ENCODE results near the gene SMAD6. TPM values are rescaled to one million over a fixed set of nuclear protein-coding genes. Genes with fewer than 3 reads are reported as not detected.

The SMAD6 gene
- total RNA-seq, 2 donors from 2014 or later: 14.0 to 25.4 TPM

GRCh38 chr15:66696770-66697169 lies 5.3 kb upstream of the SMAD6 start:
- Histone ChIP-seq H3K27ac (no peak overlapping the region), H3K4me1 (peaks cover 6% of the 10 kb centered on the region), H3K9me3 (no peaks in the 10 kb centered on the region), H3K27me3 (no peaks in the 10 kb centered on the region), H3K4me3 (no peak overlapping the region), H3K36me3 (replicated peaks in 1 of 2; ENCODE audit: insufficient read depth in 1 of 2, low read depth in 2 of 2) (no peaks in the 10 kb centered on the region)
- intact Hi-C loops (cut with DNase I): loop anchor here (5.0 kb wide), 1 partner anchor 81 kb away; no protein-coding TSS in a partner anchor
- 83 to 89% methylated on average over 4 of the region's 4 CpGs for WGBS, 2 donors
- ATAC-seq (no peak), DNase-seq (no peak)
- TF ChIP-seq, protein P1, sequence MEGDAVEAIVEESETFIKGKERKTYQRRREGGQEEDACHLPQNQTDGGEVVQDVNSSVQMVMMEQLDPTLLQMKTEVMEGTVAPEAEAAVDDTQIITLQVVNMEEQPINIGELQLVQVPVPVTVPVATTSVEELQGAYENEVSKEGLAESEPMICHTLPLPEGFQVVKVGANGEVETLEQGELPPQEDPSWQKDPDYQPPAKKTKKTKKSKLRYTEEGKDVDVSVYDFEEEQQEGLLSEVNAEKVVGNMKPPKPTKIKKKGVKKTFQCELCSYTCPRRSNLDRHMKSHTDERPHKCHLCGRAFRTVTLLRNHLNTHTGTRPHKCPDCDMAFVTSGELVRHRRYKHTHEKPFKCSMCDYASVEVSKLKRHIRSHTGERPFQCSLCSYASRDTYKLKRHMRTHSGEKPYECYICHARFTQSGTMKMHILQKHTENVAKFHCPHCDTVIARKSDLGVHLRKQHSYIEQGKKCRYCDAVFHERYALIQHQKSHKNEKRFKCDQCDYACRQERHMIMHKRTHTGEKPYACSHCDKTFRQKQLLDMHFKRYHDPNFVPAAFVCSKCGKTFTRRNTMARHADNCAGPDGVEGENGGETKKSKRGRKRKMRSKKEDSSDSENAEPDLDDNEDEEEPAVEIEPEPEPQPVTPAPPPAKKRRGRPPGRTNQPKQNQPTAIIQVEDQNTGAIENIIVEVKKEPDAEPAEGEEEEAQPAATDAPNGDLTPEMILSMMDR (IDR thresholded peaks at IDR 0.05): no peak
- no peak for TF ChIP-seq POLR2A (IDR thresholded peaks at IDR 0.05)

GRCh38 chr15:66698318-66698961 lies 3.6 kb upstream of the SMAD6 start:
- intact Hi-C loops (cut with DNase I): loop anchor here (5.0 kb wide), 1 partner anchor 79 kb away; no protein-coding TSS in a partner anchor
- ATAC-seq (no peak), DNase-seq (peak; percentile 65 to 76 (median 72))
- Histone ChIP-seq H3K4me1 (peaks cover 16% of the 10 kb centered on the region), H3K27ac (no peak overlapping the region), H3K9me3 (no peaks in the 10 kb centered on the region), H3K4me3 (no peak overlapping the region), H3K27me3 (no peaks in the 10 kb centered on the region), H3K36me3 (replicated peaks in 1 of 2; ENCODE audit: insufficient read depth in 1 of 2, low read depth in 2 of 2) (no peaks in the 10 kb centered on the region)
- TF ChIP-seq, protein P1 (IDR thresholded peaks at IDR 0.05): peak; percentile 60 to 76 (median 65)
- no peak for TF ChIP-seq POLR2A (IDR thresholded peaks at IDR 0.05)
- whole genome bisulfite sequencing, 2 donors: 22 to 27% methylated on average over 5 to 6 of the region's 6 CpGs

DNA sequence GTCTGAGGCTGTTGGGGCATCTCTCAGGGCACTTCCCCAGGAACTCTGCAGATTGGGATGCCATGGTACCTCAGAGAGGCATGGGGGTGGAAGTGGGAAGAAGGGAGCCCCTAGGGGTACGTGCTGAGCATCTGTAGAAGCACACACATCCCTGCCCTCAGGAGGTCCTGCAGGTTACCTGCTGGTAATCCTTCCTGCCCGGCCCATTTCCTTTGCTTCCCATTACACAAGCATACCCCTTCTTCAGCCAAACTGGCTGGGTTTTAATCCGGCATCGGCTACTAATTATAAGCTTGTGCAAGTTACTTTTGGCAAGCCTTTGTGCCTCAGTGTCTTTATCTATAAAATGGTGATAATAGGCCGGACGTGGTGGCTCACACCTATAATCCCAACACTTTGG lies 3.1 kb upstream of the SMAD6 start:
- TF ChIP-seq POLR2A (IDR thresholded peaks at IDR 0.05): no peak
- TF ChIP-seq, protein P1 (IDR thresholded peaks at IDR 0.05): no peak

DNA sequence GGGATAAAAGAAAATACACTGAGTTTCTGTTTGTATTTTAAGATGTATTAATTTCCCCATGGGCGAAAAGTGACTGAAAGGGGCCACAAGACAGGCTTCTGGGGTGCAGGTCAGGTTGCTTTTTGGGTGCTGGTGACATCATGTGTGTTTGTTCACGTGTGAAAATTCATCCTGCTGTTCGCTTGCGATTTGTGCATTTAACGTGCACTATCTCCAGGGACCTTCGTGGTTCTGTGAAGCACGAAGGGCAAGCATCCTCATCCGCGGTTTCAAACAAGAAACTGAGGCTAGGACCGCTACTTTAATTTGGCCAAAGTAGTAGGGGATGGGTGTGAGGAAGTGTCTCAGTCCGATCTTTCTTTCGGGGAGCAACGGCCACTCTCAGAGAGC lies 1.6 kb upstream of the SMAD6 start:
- H3K4me3 ChIP-seq: peak overlapping the region in 1 of 2 donors; percentile 35
- no peaks in the 10 kb centered on the region for H3K36me3 ChIP-seq (replicated peaks in 1 of 2; ENCODE audit: insufficient read depth in 1 of 2, low read depth in 2 of 2)
- 8 to 25% methylated on average over 7 to 13 of the region's 13 CpGs for WGBS, 2 donors
- ATAC-seq: no peak
- intact Hi-C loops (cut with DNase I): no loop called here
- no peak for DNase-seq
- no peak for TF ChIP-seq POLR2A (IDR thresholded peaks at IDR 0.05)
- TF ChIP-seq, protein P1 (IDR thresholded peaks at IDR 0.05): no peak
- peaks cover 32% of the 10 kb centered on the region for H3K4me1 ChIP-seq
- H3K27ac ChIP-seq: peak overlapping the region; percentile 51 to 92 (median 75)
- no peaks in the 10 kb centered on the region for H3K9me3 ChIP-seq
- H3K27me3 ChIP-seq: no peaks in the 10 kb centered on the region

More for the DNA sequence above, 3.1 kb upstream of the SMAD6 start:
- no peaks in the 10 kb centered on the region for H3K36me3 ChIP-seq (replicated peaks in 1 of 2; ENCODE audit: insufficient read depth in 1 of 2, low read depth in 2 of 2)
- intact Hi-C loops (cut with DNase I): loop anchor here (5.0 kb wide), 1 partner anchor 78 kb away; no protein-coding TSS in a partner anchor
- no peaks in the 10 kb centered on the region for H3K27me3 ChIP-seq
- no peak overlapping the region for H3K27ac ChIP-seq
- DNase-seq (no peak), ATAC-seq (no peak)
- H3K9me3 ChIP-seq: no peaks in the 10 kb centered on the region
- 80 to 90% methylated on average over 6 of the region's 6 CpGs for WGBS, 2 donors
- H3K4me1 ChIP-seq: peaks cover 17% of the 10 kb centered on the region
- H3K4me3 ChIP-seq: no peak overlapping the region

Measured in body of pancreas (tissue), 4 donors.